Kasumi-1 (cell line): ENCODE results near the gene FRMD4A.
"Not testable (repeated sequence)": the region's sequence is repeated elsewhere in the genome, so short reads cannot be mapped to it uniquely, and the experiment has no call there.

Experiments
- DNase-seq, 2 experiments: peaks; one replicate each; lab custom pipeline; 2025; lab: John Stamatoyannopoulos, UW

Gene FRMD4A

GRCh38 chr10:13877154-13877909, 453.4 kb downstream of the FRMD4A start:
- no peak for DNase-seq

- DNase-seq = peak; percentile 43 to 60
Measured at GRCh38 chr10:13873196-13873595, 457.5 kb downstream of the FRMD4A start.

- no peak for DNase-seq
Measured at GRCh38 chr10:13872411-13872810, 458.3 kb downstream of the FRMD4A start.

- DNase-seq = no peak
Measured at GRCh38 chr10:13871776-13872175, 458.9 kb downstream of the FRMD4A start.

- DNase-seq = no peak
Measured at GRCh38 chr10:13871011-13871410, 459.7 kb downstream of the FRMD4A start.

- no peak for DNase-seq
Measured at GRCh38 chr10:13869295-13869664, 461.4 kb downstream of the FRMD4A start.

GRCh38 chr10:13868528-13869294, 462.0 kb downstream of the FRMD4A start:
- DNase-seq = no peak

- DNase-seq = no peak
Measured at GRCh38 chr10:13867822-13868221, 462.9 kb downstream of the FRMD4A start.

- DNase-seq = no peak
Measured at GRCh38 chr10:13865758-13866491, 464.8 kb downstream of the FRMD4A start.

GRCh38 chr10:13865220-13865619, 465.5 kb downstream of the FRMD4A start:
- DNase-seq = not testable (repeated sequence)

GRCh38 chr10:13862546-13863233, 468.0 kb downstream of the FRMD4A start:
- no peak for DNase-seq

GRCh38 chr10:13860886-13861285, 469.8 kb downstream of the FRMD4A start:
- no peak for DNase-seq

GRCh38 chr10:13859979-13860654, 470.6 kb downstream of the FRMD4A start:
- DNase-seq = no peak

GRCh38 chr10:13858709-13859108, 472.0 kb downstream of the FRMD4A start:
- DNase-seq = no peak

GRCh38 chr10:13857451-13857850, 473.3 kb downstream of the FRMD4A start:
- DNase-seq = no peak

GRCh38 chr10:13853854-13854253, 476.9 kb downstream of the FRMD4A start:
- DNase-seq = no peak

GRCh38 chr10:13852872-13853271, 477.9 kb downstream of the FRMD4A start:
- no peak for DNase-seq

- no peak for DNase-seq
Measured at GRCh38 chr10:13851906-13852305, 478.8 kb downstream of the FRMD4A start.

GRCh38 chr10:13848520-13849445, 481.9 kb downstream of the FRMD4A start:
- DNase-seq = no peak

GRCh38 chr10:13847201-13847631, 483.5 kb downstream of the FRMD4A start:
- DNase-seq = no peak
